Thyroid gland (tissue), 4 donors: ENCODE measurements around the gene APOL3. TPM values are rescaled to one million over a fixed set of nuclear protein-coding genes. Genes with fewer than 3 reads are reported as not detected.

Experiments
- DNase-seq, 2 donors: peaks; one replicate each; pipeline ENCODE4 v3.0.0-alpha.2; 2019
- H3K27ac ChIP-seq, 3 donors: fragments of 200-600 bp; sonication (generic); 1 replicate in 2 of 3; 2 replicates in 1 of 3; pipeline ENCODE4 v1.5.1; 2016 to 2019; ENCODE audit warnings: mild to moderate bottlenecking in 1 of 3, moderate library complexity in 1 of 3
- H3K27me3 ChIP-seq: fragments of 200-600 bp; sonication (generic); one replicate; pipeline ENCODE4 v1.5.1; 2019
- H3K36me3 ChIP-seq, 2 donors: fragments of 200-600 bp; sonication (generic); one replicate each; pipeline ENCODE4 v1.5.1; 2016 to 2019
- H3K4me1 ChIP-seq, 2 donors: fragments of 200-600 bp; sonication (generic); one replicate each; pipeline ENCODE4 v1.5.1; 2017 to 2019
- H3K4me3 ChIP-seq, 3 donors: fragments of 200-600 bp; sonication (generic); replicated peaks in 1 of 3; 1 replicate in 2 of 3; 2 replicates in 1 of 3; pipeline ENCODE4 v1.5.1; 2016; ENCODE audit warnings: mild to moderate bottlenecking in 1 of 3
- H3K9me3 ChIP-seq: fragments of 200-600 bp; sonication (generic); one replicate; pipeline ENCODE4 v1.5.1; 2017
- CTCF ChIP-seq, 6 experiments: fragments of 200-600 bp in 3 of 6; fragments of 450-650 bp in 3 of 6; sonication (generic) in 3 of 6; IDR thresholded peaks; one replicate each; pipeline ENCODE4 v1.5.1; 2016 to 2019; ENCODE audit warnings: antibody characterized with exemption in 6 of 6, mild to moderate bottlenecking in 2 of 6, inconsistent platforms in 1 of 6, moderate library complexity in 1 of 6
- POLR2A ChIP-seq, 2 donors: fragments of 450-650 bp; IDR thresholded peaks; one replicate each; pipeline ENCODE4 v1.6.1; 2017; ENCODE audit warnings: antibody characterized with exemption in 2 of 2, mild to moderate bottlenecking in 2 of 2, moderate library complexity in 1 of 2
- WGBS, 2 donors: methylation state at CpG; one replicate each; pipeline ENCODE4 v1.1.5; 2017; 5-methylcytosine and 5-hydroxymethylcytosine counted together
- intact Hi-C: fragments of 100-400 bp; cut with DNase I; formaldehyde crosslinking; loops from one replicate; pipeline ENCODE4 v1.15.1; 2023
- total RNA-seq, 4 donors: library from RNA; depleted of rRNA; stranded (reverse); fragments of >200 nt; gene quantifications; one replicate each; pipeline ENCODE4 v1.2.3, GENCODE V29; 2016

The APOL3 gene
- total RNA-seq, 4 donors from 2014 or later, result 23.3 to 91.9 (median 59.9) TPM

GRCh38 chr22:36180038-36180880, 19.7 kb upstream of the APOL3 start:
- H3K36me3 ChIP-seq, result no peaks in the 10 kb centered on the region
- H3K4me3 ChIP-seq, result no peak overlapping the region
- DNase-seq, result peak; percentile 79 to 85
- H3K9me3 ChIP-seq, result no peaks in the 10 kb centered on the region
- H3K27ac ChIP-seq, result no peak overlapping the region
- no peaks in the 10 kb centered on the region for H3K27me3 ChIP-seq
- H3K4me1 ChIP-seq, result peaks cover 0 to 13% of the 10 kb centered on the region in 2 donors
- intact Hi-C loops, result loop anchor here (5.0 kb wide), 1 partner anchor 33 kb away; no protein-coding TSS in a partner anchor
- peak; percentile 63 to 90 (median 70) for TF ChIP-seq CTCF (IDR thresholded peaks at IDR 0.05)
- no peak for TF ChIP-seq POLR2A (IDR thresholded peaks at IDR 0.05)
- 57 to 70% methylated on average over 21 to 22 of the region's 22 CpGs for WGBS, 2 donors

- WGBS, 2 donors, result 89 to 93% methylated on average over 3 of the region's 3 CpGs
- Histone ChIP-seq H3K4me3 (no peak overlapping the region), H3K27me3 (no peaks in the 10 kb centered on the region), H3K9me3 (no peaks in the 10 kb centered on the region), H3K36me3 (no peaks in the 10 kb centered on the region), H3K4me1 (no peaks in the 10 kb centered on the region), H3K27ac (no peak overlapping the region)
- no peak for TF ChIP-seq CTCF (IDR thresholded peaks at IDR 0.05)
- TF ChIP-seq POLR2A (IDR thresholded peaks at IDR 0.05), result no peak
- intact Hi-C loops, result no loop called here
- no peak for DNase-seq
Measured at GRCh38 chr22:36177160-36177559, 16.6 kb upstream of the APOL3 start.

GRCh38 chr22:36175892-36176291, 15.3 kb upstream of the APOL3 start:
- no peak overlapping the region for H3K27ac ChIP-seq
- H3K9me3 ChIP-seq, result no peaks in the 10 kb centered on the region
- no peak for TF ChIP-seq CTCF (IDR thresholded peaks at IDR 0.05)
- no peak for TF ChIP-seq POLR2A (IDR thresholded peaks at IDR 0.05)
- H3K27me3 ChIP-seq, result no peaks in the 10 kb centered on the region
- H3K4me3 ChIP-seq, result no peak overlapping the region
- no peak for DNase-seq
- intact Hi-C loops, result no loop called here
- no peaks in the 10 kb centered on the region for H3K4me1 ChIP-seq
- H3K36me3 ChIP-seq, result no peaks in the 10 kb centered on the region
- WGBS, 2 donors, result 56 to 97% methylated on average over 1 of the region's 1 CpG

- WGBS, 2 donors, result 56 to 70% methylated on average over 3 of the region's 3 CpGs
Measured at GRCh38 chr22:36171941-36172340, 11.4 kb upstream of the APOL3 start.

More at GRCh38 chr22:36171941-36172340, 11.4 kb upstream of the APOL3 start:
- H3K9me3 ChIP-seq, result no peaks in the 10 kb centered on the region
- H3K27ac ChIP-seq, result no peak overlapping the region
- TF ChIP-seq CTCF (IDR thresholded peaks at IDR 0.05) (no peak), POLR2A (IDR thresholded peaks at IDR 0.05) (no peak)
- intact Hi-C loops, result no loop called here
- H3K4me3 ChIP-seq, result no peak overlapping the region
- H3K27me3 ChIP-seq, result no peaks in the 10 kb centered on the region
- no peaks in the 10 kb centered on the region for H3K36me3 ChIP-seq
- DNase-seq, result no peak
- H3K4me1 ChIP-seq, result no peaks in the 10 kb centered on the region
